ENCODE measurements around the gene TYW3. TPM values are rescaled to one million over a fixed set of nuclear protein-coding genes. Genes with fewer than 3 reads are reported as not detected.
A peak's percentile ranks its signal among the peaks of the same experiment; 100 is the strongest.

TYW3 gene
- total and polyA plus RNA-seq, 2 of the 13 experiments (the other 11 are each of a cell fraction or from before 2014, with no cell fraction given) = 17.6 to 45.8 TPM

DNA sequence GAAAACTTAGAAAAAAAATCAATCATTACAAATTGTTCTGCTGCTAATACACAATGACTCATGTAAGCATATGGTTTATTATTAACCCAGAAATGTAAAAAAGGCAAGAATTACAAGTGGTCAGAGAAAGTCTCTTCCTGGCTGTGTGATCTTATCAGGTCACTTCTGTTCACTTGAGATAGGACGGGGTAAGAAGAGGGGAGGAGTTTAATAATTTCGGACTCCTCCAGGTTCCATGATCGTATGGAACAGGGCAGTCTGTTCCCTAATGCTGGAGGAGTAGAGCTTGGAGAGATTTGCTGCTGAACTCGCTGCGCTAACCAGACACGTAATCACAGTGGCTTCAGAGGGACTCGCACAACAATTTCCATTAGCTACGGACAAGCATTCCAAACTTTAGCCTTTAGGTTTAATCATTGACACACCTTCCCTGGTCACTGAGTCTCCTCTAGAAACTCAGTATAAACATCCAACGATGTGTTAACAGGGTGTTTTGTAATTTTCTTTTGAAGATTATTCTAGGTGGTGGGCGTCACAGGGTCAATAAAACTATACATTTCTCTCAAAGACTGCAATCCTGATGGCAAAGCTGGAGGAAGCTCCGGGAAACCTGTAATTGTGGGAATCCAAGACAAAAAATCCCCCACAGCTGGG, 1.4 kb upstream of the TYW3 start (continued):
- TF ChIP-seq, protein P1, sequence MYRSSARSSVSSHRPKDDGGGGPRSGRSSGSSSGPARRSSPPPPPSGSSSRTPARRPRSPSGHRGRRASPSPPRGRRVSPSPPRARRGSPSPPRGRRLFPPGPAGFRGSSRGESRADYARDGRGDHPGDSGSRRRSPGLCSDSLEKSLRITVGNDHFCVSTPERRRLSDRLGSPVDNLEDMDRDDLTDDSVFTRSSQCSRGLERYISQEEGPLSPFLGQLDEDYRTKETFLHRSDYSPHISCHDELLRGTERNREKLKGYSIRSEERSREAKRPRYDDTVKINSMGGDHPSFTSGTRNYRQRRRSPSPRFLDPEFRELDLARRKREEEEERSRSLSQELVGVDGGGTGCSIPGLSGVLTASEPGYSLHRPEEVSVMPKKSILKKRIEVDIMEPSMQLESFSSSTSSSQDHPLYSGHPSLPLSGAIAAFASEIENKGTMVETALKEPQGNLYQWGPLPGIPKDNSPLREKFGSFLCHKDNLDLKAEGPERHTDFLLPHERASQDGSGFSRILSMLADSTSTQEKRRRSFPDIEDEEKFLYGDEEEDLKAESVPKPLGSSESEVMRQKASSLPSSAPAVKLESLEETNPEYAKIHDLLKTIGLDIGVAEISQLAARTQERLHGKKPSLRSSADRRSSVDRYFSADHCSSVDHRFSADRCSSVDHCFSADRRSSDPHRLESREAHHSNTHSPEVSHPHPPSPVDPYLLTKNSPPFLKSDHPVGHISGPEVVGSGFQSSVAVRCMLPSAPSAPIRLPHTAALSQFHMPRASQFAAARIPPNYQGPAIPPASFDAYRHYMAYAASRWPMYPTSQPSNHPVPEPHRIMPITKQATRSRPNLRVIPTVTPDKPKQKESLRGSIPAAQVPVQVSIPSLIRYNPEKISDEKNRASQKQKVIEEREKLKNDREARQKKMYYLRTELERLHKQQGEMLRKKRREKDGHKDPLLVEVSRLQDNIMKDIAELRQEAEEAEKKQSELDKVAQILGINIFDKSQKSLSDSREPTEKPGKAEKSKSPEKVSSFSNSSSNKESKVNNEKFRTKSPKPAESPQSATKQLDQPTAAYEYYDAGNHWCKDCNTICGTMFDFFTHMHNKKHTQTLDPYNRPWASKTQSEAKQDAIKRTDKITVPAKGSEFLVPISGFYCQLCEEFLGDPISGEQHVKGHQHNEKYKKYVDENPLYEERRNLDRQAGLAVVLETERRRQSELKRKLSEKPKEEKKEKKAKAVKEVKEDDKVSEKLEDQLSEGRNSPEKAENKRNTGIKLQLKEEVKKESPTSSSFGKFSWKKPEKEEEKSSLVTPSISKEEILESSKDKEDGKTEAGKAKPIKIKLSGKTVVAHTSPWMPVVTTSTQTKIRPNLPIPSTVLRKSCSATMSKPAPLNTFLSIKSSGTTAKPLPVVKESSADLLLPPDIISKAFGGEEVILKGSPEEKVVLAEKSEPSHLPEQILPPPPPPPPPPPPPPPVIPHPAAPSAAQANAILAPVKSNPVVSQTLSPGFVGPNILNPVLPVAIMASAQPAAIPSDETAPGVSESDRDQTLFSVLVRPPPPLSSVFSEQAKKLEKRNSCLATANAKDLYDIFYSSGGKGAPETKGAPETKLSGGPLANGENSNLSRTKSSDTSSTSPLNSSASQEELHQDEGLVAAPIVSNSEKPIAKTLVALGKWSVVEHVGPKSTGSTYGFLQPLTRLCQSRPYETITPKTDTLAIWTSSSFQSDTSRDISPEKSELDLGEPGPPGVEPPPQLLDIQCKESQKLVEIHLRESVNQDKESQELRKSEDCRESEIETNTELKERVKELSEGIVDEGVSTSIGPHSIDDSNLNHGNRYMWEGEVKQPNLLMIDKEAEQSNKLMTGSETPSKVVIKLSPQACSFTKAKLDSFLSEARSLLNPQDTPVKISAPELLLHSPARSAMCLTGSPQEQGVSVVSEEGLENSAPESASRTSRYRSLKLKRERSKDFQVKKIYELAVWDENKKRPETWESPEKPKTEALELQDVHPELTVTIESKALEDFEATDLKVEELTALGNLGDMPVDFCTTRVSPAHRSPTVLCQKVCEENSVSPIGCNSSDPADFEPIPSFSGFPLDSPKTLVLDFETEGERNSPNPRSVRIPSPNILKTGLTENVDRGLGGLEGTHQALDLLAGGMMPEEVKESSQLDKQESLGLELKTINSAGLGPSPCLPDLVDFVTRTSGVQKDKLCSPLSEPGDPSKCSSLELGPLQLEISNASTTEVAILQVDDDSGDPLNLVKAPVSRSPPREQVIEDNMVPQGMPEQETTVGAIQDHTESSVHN (CRISPR knock-in tag; IDR thresholded peaks at IDR 0.05) = no peak
- TF ChIP-seq FOSL1 (CRISPR knock-in tag; IDR thresholded peaks at IDR 0.05; ENCODE audit: borderline replicate concordance) (0 out of 2 replicates have a peak, but pooled peaks have one; percentile 10), NR2F2 (IDR thresholded peaks at IDR 0.05; ENCODE audit: borderline replicate concordance, low read depth) (0 out of 2 replicates have a peak, but pooled peaks have one; percentile 14), GATAD1 (CRISPR knock-in tag; IDR thresholded peaks at IDR 0.05) (peak; percentile 35; the same call in 1 of the 2 replicates), REPIN1 (CRISPR knock-in tag; IDR thresholded peaks at IDR 0.05; ENCODE audit: borderline replicate concordance, low read depth) (peak; percentile 18; the same call in 1 of the 2 replicates), THAP11 (CRISPR knock-in tag; IDR thresholded peaks at IDR 0.05) (0 out of 2 replicates have a peak, but pooled peaks have one; percentile 27), CBX5 (CRISPR knock-in tag; IDR thresholded peaks at IDR 0.05; ENCODE audit: borderline replicate concordance) (peak; percentile 64; the same call in 1 of the 2 replicates), CBX1 (IDR thresholded peaks at IDR 0.05; ENCODE audit: low read depth) (peak; percentile 53), YEATS2 (CRISPR knock-in tag; IDR thresholded peaks at IDR 0.05; ENCODE audit: borderline replicate concordance) (no peak), TBP (CRISPR knock-in tag; IDR thresholded peaks at IDR 0.05) (no peak)
- TF ChIP-seq, protein P2, sequence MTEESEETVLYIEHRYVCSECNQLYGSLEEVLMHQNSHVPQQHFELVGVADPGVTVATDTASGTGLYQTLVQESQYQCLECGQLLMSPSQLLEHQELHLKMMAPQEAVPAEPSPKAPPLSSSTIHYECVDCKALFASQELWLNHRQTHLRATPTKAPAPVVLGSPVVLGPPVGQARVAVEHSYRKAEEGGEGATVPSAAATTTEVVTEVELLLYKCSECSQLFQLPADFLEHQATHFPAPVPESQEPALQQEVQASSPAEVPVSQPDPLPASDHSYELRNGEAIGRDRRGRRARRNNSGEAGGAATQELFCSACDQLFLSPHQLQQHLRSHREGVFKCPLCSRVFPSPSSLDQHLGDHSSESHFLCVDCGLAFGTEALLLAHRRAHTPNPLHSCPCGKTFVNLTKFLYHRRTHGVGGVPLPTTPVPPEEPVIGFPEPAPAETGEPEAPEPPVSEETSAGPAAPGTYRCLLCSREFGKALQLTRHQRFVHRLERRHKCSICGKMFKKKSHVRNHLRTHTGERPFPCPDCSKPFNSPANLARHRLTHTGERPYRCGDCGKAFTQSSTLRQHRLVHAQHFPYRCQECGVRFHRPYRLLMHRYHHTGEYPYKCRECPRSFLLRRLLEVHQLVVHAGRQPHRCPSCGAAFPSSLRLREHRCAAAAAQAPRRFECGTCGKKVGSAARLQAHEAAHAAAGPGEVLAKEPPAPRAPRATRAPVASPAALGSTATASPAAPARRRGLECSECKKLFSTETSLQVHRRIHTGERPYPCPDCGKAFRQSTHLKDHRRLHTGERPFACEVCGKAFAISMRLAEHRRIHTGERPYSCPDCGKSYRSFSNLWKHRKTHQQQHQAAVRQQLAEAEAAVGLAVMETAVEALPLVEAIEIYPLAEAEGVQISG (CRISPR knock-in tag; IDR thresholded peaks at IDR 0.05) = peak; percentile 47; the same call in 1 of the 2 replicates
- TF ChIP-seq, protein P3, sequence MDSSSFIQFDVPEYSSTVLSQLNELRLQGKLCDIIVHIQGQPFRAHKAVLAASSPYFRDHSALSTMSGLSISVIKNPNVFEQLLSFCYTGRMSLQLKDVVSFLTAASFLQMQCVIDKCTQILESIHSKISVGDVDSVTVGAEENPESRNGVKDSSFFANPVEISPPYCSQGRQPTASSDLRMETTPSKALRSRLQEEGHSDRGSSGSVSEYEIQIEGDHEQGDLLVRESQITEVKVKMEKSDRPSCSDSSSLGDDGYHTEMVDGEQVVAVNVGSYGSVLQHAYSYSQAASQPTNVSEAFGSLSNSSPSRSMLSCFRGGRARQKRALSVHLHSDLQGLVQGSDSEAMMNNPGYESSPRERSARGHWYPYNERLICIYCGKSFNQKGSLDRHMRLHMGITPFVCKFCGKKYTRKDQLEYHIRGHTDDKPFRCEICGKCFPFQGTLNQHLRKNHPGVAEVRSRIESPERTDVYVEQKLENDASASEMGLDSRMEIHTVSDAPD (CRISPR knock-in tag; IDR thresholded peaks at IDR 0.05) = no peak
- TF ChIP-seq, protein P4, sequence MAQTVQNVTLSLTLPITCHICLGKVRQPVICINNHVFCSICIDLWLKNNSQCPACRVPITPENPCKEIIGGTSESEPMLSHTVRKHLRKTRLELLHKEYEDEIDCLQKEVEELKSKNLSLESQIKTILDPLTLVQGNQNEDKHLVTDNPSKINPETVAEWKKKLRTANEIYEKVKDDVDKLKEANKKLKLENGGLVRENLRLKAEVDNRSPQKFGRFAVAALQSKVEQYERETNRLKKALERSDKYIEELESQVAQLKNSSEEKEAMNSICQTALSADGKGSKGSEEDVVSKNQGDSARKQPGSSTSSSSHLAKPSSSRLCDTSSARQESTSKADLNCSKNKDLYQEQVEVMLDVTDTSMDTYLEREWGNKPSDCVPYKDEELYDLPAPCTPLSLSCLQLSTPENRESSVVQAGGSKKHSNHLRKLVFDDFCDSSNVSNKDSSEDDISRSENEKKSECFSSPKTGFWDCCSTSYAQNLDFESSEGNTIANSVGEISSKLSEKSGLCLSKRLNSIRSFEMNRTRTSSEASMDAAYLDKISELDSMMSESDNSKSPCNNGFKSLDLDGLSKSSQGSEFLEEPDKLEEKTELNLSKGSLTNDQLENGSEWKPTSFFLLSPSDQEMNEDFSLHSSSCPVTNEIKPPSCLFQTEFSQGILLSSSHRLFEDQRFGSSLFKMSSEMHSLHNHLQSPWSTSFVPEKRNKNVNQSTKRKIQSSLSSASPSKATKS (CRISPR knock-in tag; IDR thresholded peaks at IDR 0.05) = no peak

All from HepG2 (cell line).